ENCODE results near the gene OR10AG1. TPM values are rescaled to one million over a fixed set of nuclear protein-coding genes. Genes with fewer than 3 reads are reported as not detected.

The OR10AG1 gene, protein sequence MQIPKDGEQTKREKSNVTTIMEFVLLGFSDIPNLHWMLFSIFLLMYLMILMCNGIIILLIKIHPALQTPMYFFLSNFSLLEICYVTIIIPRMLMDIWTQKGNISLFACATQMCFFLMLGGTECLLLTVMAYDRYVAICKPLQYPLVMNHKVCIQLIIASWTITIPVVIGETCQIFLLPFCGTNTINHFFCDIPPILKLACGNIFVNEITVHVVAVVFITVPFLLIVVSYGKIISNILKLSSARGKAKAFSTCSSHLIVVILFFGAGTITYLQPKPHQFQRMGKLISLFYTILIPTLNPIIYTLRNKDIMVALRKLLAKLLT
- total RNA-seq (2022; extraction: Qiagen RNA extraction; ENCODE audit: low read depth), result not detected in 5 replicates

DNA sequence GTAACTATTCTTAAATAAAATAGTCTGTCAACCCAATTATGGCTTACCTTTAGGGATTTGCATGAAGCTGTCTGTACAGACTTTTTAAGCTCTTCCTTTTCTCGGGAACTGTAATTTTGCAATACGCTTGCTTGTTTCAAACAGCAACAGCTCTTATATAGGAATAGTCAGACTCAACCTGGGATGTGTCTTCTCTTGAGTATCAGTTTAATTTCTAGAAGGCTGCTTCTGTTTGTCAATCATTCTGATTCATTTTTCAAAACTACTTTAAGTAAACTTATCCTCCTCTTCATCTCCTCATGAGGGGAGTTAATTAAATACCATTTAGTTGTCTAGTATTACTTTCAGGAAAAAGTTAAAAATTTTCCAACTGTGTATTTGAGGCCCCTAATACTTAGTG, at the start of gene OR10AG1:
OR10AG1 (minus strand) TSS at position 101 of the 400 bp plus-strand sequence; CDS start at position 63, 38 bp downstream.

DNA sequence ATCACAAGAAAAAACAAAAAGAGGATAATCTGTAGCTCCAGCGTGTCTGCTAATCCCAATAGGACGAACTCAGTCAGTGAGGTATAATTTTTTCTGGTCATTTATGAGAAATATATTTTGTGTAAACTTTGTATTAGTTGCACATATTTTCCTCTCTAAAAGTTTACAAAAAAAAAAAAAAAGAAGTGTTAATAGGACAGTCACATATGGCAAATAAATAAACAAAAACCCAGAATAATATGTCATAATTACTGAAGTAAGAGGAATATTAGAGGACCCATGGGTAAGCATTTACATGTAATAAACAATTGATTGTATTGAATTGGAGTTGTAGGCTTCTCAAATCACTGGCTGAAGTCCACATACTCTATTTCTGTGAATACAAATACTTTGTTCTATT, 24.8 kb upstream of the OR10AG1 start, which contains the start of gene OR5F1:
OR5F1 (minus strand) TSS at position 101 of the 400 bp plus-strand sequence; CDS start at position 101, 0 bp downstream.

DNA sequence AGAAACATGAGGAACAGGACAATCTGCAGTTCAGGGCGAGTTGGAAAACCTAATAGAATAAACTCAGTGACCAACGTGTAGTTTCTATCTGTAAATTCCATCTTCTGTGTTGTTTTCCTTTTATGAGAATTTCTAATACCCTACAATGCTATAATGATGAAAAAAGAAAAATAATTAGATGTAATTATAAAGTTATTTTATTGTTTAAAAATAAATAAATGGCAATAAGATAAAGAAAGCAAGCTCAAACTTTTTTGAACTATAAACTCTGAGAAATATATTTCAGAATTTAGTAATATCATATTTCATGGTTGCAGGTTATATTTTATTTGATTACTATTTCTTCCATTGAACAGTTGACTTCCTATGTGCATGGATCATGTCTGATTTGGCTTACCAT, 33.4 kb downstream of the OR10AG1 start, which contains the start of gene OR5I1:
OR5I1 (minus strand) TSS at position 101 of the 400 bp plus-strand sequence; CDS start at position 101, 0 bp downstream.

Other genes with a start within 250 kb of the OR10AG1 start
- gene OR5D13, start 196.5 kb downstream of the OR10AG1 start, total RNA-seq (2022; extraction: Qiagen RNA extraction; ENCODE audit: low read depth), result not detected in 5 replicates
- gene OR5D14, start 174.4 kb downstream of the OR10AG1 start, total RNA-seq (2022; extraction: Qiagen RNA extraction; ENCODE audit: low read depth), result not detected in 5 replicates
- not detected in 5 replicates for gene OR5L1, start 158.6 kb downstream of the OR10AG1 start, total RNA-seq (2022; extraction: Qiagen RNA extraction; ENCODE audit: low read depth)
- not detected in 5 replicates for gene OR5D18, start 150.3 kb downstream of the OR10AG1 start, total RNA-seq (2022; extraction: Qiagen RNA extraction; ENCODE audit: low read depth)
- gene OR5L2, start 142.7 kb downstream of the OR10AG1 start, total RNA-seq (2022; extraction: Qiagen RNA extraction; ENCODE audit: low read depth), result not detected in 5 replicates
- gene OR5D16, start 131.2 kb downstream of the OR10AG1 start, total RNA-seq (2022; extraction: Qiagen RNA extraction; ENCODE audit: low read depth), result not detected in 5 replicates
- gene TRIM51, start 86.6 kb downstream of the OR10AG1 start, total RNA-seq (2022; extraction: Qiagen RNA extraction; ENCODE audit: low read depth), result not detected in 5 replicates
- gene OR5W2, start 55.4 kb downstream of the OR10AG1 start, total RNA-seq (2022; extraction: Qiagen RNA extraction; ENCODE audit: low read depth), result not detected in 5 replicates
- not detected in 5 replicates for gene OR5I1, start 33.5 kb downstream of the OR10AG1 start, total RNA-seq (2022; extraction: Qiagen RNA extraction; ENCODE audit: low read depth)
- not detected in 5 replicates for gene OR5F1, start 24.7 kb upstream of the OR10AG1 start, total RNA-seq (2022; extraction: Qiagen RNA extraction; ENCODE audit: low read depth)
- not detected in 5 replicates for gene OR5AS1, start 57.7 kb upstream of the OR10AG1 start, total RNA-seq (2022; extraction: Qiagen RNA extraction; ENCODE audit: low read depth)
- gene OR8I2, start 123.4 kb upstream of the OR10AG1 start, total RNA-seq (2022; extraction: Qiagen RNA extraction; ENCODE audit: low read depth), result not detected in 5 replicates
- gene OR8H2, start 133.7 kb upstream of the OR10AG1 start, total RNA-seq (2022; extraction: Qiagen RNA extraction; ENCODE audit: low read depth), result not detected in 5 replicates
- not detected in 5 replicates for gene OR8H3, start 152.4 kb upstream of the OR10AG1 start, total RNA-seq (2022; extraction: Qiagen RNA extraction; ENCODE audit: low read depth)
- not detected in 5 replicates for gene OR8J3, start 170.3 kb upstream of the OR10AG1 start, total RNA-seq (2022; extraction: Qiagen RNA extraction; ENCODE audit: low read depth)
- gene OR8K5, start 190.4 kb upstream of the OR10AG1 start, total RNA-seq (2022; extraction: Qiagen RNA extraction; ENCODE audit: low read depth), result not detected in 5 replicates
- not detected in 5 replicates for gene OR5J2, start 206.7 kb upstream of the OR10AG1 start, total RNA-seq (2022; extraction: Qiagen RNA extraction; ENCODE audit: low read depth)